Spinal cord (tissue), 10 donors: ENCODE measurements around the gene CLDN22. TPM values are rescaled to one million over a fixed set of nuclear protein-coding genes. Genes with fewer than 3 reads are reported as not detected.

ENCODE experiments used
- DNase-seq, 6 donors: peaks; one replicate each; pipeline versions ENCODE4 v3.0.0 to v3.0.0-alpha.2; 2013 to 2015; ENCODE audit warnings: low spot score in 6 of 6, low read depth in 4 of 6
- H3K27ac ChIP-seq: one replicate; pipeline ENCODE4 v1.5.1; 2013; ENCODE audit warnings: low read depth, low read length, control low read depth
- H3K27me3 ChIP-seq: one replicate; pipeline ENCODE4 v1.6.1; 2013; ENCODE audit warnings: low read length; ENCODE audit not compliant: control insufficient read depth, insufficient read depth
- H3K36me3 ChIP-seq: one replicate; pipeline ENCODE4 v1.6.1; 2013; ENCODE audit warnings: low read length; ENCODE audit not compliant: control insufficient read depth, insufficient read depth
- H3K4me1 ChIP-seq: one replicate; pipeline ENCODE4 v1.6.1; 2013; ENCODE audit warnings: low read length; ENCODE audit not compliant: control insufficient read depth, insufficient read depth
- H3K4me3 ChIP-seq: one replicate; pipeline ENCODE4 v1.5.1; 2013; ENCODE audit warnings: low read depth, low read length, control low read depth
- H3K9me3 ChIP-seq: one replicate; pipeline ENCODE4 v1.6.1; 2013; ENCODE audit warnings: low read length; ENCODE audit not compliant: control insufficient read depth, insufficient read depth
- WGBS: methylation state at CpG from one replicate; pipeline ENCODE4 v1.1.5; 2013; ENCODE audit warnings: missing lambda C conversion rate; ENCODE audit not compliant: insufficient coverage; 5-methylcytosine and 5-hydroxymethylcytosine counted together
- polyA plus RNA-seq, 2 donors: library from polyadenylated mRNA; unstranded; fragments of 120-200 nt; gene quantifications; one replicate each; pipeline ENCODE4 v1.2.1, GENCODE V29; 2013; ENCODE audit not compliant: insufficient read length in 2 of 2
- total RNA-seq, 2 donors: library from RNA; depleted of rRNA in 1 of 2; stranded (reverse); fragments of 120-200 nt in 1 of 2; fragments of >200 nt in 1 of 2; gene quantifications; one replicate each; pipeline versions ENCODE4 v1.2.3 to v1.2.4, GENCODE V29; 2013 to 2014
- donor health status: healthy.

Gene CLDN22
- total and polyA plus RNA-seq, 4 donors, result 0.06 to 1.6 (median 1.5) TPM; not detected in 1

DNA sequence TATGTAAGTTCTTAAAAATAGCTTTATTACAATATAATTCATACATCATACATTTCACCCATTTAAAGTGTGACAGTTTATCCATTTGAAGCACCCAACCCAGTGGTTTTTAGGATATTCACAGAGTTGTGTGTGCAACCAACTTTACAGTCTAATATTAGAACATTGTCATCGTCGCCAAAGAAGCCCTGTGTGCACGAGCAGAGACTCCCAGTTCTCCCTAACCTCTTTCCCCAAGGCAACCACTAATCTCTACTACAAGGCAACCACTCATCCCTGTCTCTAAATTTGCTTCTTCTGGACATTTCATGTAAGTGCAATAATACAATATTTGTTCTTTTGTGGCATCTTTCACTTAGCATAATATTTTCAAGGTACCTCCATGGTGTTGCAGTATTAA lies 47.7 kb downstream of the CLDN22 start:
- Histone ChIP-seq H3K4me3 (no peak overlapping the region), H3K27ac (no peak overlapping the region), H3K9me3 (peaks cover 14% of the 10 kb centered on the region), H3K4me1 (no peaks in the 10 kb centered on the region), H3K36me3 (peaks cover 7% of the 10 kb centered on the region), H3K27me3 (no peaks in the 10 kb centered on the region)
- no peak for DNase-seq
- WGBS, result 80% methylated on average over 1 of the region's 3 CpGs

- 84% methylated on average over 3 of the region's 9 CpGs for WGBS
- H3K27ac ChIP-seq, result no peak overlapping the region
- DNase-seq, result no peak
These were observed 51.5 kb downstream of the CLDN22 start for GRCh38 chr4:183268556-183268955.

More at GRCh38 chr4:183268556-183268955, 51.5 kb downstream of the CLDN22 start:
- H3K9me3 ChIP-seq, result peaks cover 2% of the 10 kb centered on the region
- H3K4me1 ChIP-seq, result no peaks in the 10 kb centered on the region
- H3K27me3 ChIP-seq, result no peaks in the 10 kb centered on the region
- H3K4me3 ChIP-seq, result no peak overlapping the region
- H3K36me3 ChIP-seq, result peaks cover 10% of the 10 kb centered on the region

Other genes starting within 250 kb of the CLDN22 start
- gene WWC2, start 221.0 kb downstream of the CLDN22 start, total RNA-seq, result 10 to 100 TPM; 28.0 to 33.4 TPM
- 10 to 100 TPM; 19.0 to 23.9 TPM for gene WWC2, start 221.0 kb downstream of the CLDN22 start, polyA plus RNA-seq
- not detected for gene CLDN24, start 2.1 kb upstream of the CLDN22 start, total RNA-seq
- under 1 TPM in 1 of 2 donors, not detected in 1; 0.44 TPM for gene CLDN24, start 2.1 kb upstream of the CLDN22 start, polyA plus RNA-seq
- gene CDKN2AIP, start 124.4 kb upstream of the CLDN22 start, total RNA-seq, result 10 to 100 TPM; 17.1 to 19.5 TPM
- gene CDKN2AIP, start 124.4 kb upstream of the CLDN22 start, polyA plus RNA-seq, result 10 to 100 TPM; 23.0 to 27.5 TPM
- gene ING2, start 184.8 kb upstream of the CLDN22 start, total RNA-seq, result 10 to 100 TPM; 19.6 to 23.0 TPM
- 10 to 100 TPM; 19.9 to 22.5 TPM for gene ING2, start 184.8 kb upstream of the CLDN22 start, polyA plus RNA-seq